GM12892 (cell line): Measurements from ENCODE around the gene IL1RAPL2.

Experiments
- POLR2A ChIP-seq: IDR thresholded peaks from 2 replicates; pipeline ENCODE4 v1.6.1; 2011; ENCODE audit warnings: low read depth, low read length, control low read depth
- POLR2AphosphoS5 ChIP-seq: IDR thresholded peaks from 2 replicates; pipeline ENCODE4 v1.6.1; 2011; ENCODE audit warnings: low read depth, low read length, control low read depth
- TAF1 ChIP-seq: IDR thresholded peaks from 2 replicates; pipeline ENCODE4 v1.6.1; 2011; ENCODE audit warnings: low read depth, mild to moderate bottlenecking, control low read depth, low read length, borderline replicate concordance

- TF ChIP-seq POLR2A (no peak), POLR2AphosphoS5 (no peak), TAF1 (no peak)
Measured at GRCh38 chrX:105317117-105317516, 751.1 kb downstream of the IL1RAPL2 start.
